A549 treated with CpdA at 1 μM for 4 hours (cell line): ENCODE measurements around the gene PSKH1. TPM values are rescaled to one million over a fixed set of nuclear protein-coding genes. Genes with fewer than 3 reads are reported as not detected.

Source experiments
- total RNA-seq: library from RNA; stranded (reverse); fragments of 200-300 nt; extraction: Qiagen RNA extraction; gene quantifications from 5 replicates; pipeline ENCODE4 v1.2.3, GENCODE V29; 2022; ENCODE audit warnings: low read depth

The PSKH1 gene
- 11.6 to 18.1 TPM (median 15.8 TPM) in 5 replicates for total RNA-seq

GRCh38 chr16:67892899-67893742, at the start of gene PSKH1:
PSKH1 (plus strand) TSS chr16:67893254; CDS start chr16:67908750, 15,496 bp downstream.

GRCh38 chr16:67846320-67847063, 46.6 kb upstream of the PSKH1 start, which contains the start of gene NUTF2:
NUTF2 (plus strand) TSS chr16:67846933; CDS start chr16:67865131, 18,198 bp downstream.

DNA sequence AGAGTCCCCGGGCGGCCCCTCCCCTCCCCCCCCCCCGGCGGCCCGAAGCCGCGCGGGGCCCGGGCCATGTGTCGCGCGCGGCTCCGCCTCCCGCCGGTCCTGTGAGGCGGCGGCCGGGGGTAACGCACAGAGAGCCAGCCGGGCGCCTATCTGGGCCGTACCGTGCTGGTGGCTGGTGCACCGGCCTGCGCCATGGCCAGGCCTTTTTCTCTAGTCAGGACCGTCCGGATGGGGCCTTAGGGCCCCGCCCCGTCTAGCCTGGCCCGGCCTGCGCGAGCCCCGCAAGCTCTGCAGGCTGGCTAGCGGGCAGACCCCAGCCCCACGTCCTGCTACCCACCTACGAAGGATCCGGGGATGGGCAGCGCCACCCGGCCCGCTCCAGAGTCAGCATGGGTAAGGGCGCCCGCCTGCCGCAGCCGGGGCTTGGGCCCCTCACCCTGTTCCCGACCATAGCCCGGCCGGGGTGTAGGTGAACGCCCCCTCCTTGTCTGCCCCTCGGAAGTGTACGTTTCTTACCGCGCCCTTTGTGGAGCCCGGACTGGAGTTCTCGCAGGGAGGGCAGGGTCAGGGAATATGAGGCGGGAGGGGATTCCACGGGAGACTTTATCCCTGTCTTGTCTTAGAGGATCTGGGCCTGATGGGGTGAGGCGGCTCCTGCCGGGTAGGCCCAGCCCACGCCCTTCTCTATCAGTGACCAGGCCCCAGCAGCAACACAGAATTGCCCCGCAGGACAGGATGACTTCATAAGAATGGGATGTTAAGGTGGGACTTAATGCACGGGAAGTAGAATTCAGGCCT, 45.8 kb upstream of the PSKH1 start, which contains the start of gene CENPT:
TSS of gene CENPT (minus strand) at position 630 of the 798 bp plus-strand sequence. CDS start 13,834 bp downstream, outside the sequence.

GRCh38 chr16:67872631-67873434, 20.2 kb upstream of the PSKH1 start, which contains the start of gene EDC4:
EDC4 (plus strand) TSS chr16:67873052; CDS start chr16:67873262, 210 bp downstream.

GRCh38 chr16:67884684-67885083, 8.4 kb upstream of the PSKH1 start, which contains the start of gene NRN1L:
NRN1L (plus strand) TSS chr16:67884885; CDS start chr16:67884904, 19 bp downstream.

GRCh38 chr16:67931712-67932461, 38.8 kb downstream of the PSKH1 start, which contains the start of gene CTRL:
CTRL (minus strand) TSS chr16:67931862; CDS start chr16:67931852, 10 bp downstream.

GRCh38 chr16:67936124-67936879, 43.2 kb downstream of the PSKH1 start, which contains the start of gene PSMB10:
PSMB10 (minus strand) TSS chr16:67936850; CDS start chr16:67936749, 101 bp downstream.

GRCh38 chr16:67943619-67944504, 50.8 kb downstream of the PSKH1 start, which contains the start of gene LCAT:
LCAT (minus strand) TSS chr16:67944120; CDS start chr16:67944101, 19 bp downstream.

DNA sequence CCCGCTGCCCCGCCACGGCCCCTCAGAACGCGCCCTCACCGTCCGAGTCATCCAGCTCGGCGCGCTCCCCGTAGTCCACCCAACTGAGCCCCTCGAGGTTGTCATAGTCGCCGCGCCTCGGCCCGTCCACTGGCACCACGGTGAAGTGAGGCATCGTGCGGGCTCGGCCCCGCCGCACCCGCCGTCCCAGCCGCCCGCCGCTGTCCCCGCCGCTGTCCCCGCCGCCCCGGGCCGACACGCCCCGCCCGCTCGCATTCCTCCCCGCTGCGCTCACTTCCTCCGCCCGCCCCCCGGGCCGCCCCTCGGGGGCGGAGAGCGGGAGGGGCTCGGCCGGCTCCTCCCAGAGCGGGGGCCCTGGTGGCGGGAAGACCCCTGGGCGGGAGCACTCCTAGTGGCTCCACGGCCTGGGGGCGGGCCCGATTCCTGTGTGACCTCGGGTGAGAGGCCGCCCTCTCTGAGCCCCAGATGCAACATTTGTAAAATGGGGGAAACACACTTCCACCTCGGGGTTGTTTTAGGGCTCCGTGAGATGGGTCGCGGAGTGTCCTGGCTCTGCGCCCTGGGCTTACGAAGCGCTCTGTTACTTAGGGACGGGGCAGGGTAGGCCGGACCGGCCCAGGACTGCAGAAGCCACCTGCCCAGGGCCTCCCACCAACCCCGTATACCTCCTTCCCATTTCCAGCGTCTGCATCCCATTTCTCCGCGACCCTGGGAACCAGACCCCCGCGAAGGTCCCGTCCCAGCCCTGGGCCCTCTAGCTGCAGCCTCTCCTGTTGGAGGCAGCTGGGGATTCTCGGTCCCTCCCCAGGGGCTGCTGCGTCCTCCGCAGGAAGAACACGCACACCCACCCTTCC, 75.6 kb downstream of the PSKH1 start, which contains the start of gene SLC12A4:
TSS of gene SLC12A4 (minus strand) at position 238 of the 854 bp plus-strand sequence. CDS start at position 154, 84 bp downstream.

Other genes with a start within 250 kb of the PSKH1 start
- 0.78 to 2.0 TPM (median 1.3 TPM) in 5 replicates for gene CARMIL2, start 248.1 kb upstream of the PSKH1 start, total RNA-seq
- gene ACD, start 233.0 kb upstream of the PSKH1 start, total RNA-seq = 30.0 to 36.4 TPM (median 32.9 TPM) in 5 replicates
- gene PARD6A, start 232.3 kb upstream of the PSKH1 start, total RNA-seq = 1.4 to 2.3 TPM (median 1.7 TPM) in 5 replicates
- gene ENKD1, start 226.5 kb upstream of the PSKH1 start, total RNA-seq = 7.5 to 12.1 TPM (median 10.7 TPM) in 5 replicates
- gene C16orf86, start 226.4 kb upstream of the PSKH1 start, total RNA-seq = 0.11 to 0.17 TPM (median 0.14 TPM) in 3 of 5 replicates, not detected in the others
- 17.4 to 19.2 TPM (median 17.8 TPM) in 5 replicates for gene GFOD2, start 173.9 kb upstream of the PSKH1 start, total RNA-seq
- 8.7 to 9.8 TPM (median 9.2 TPM) in 5 replicates for gene RANBP10, start 86.7 kb upstream of the PSKH1 start, total RNA-seq
- 0.35 to 0.83 TPM (median 0.43 TPM) in 5 replicates for gene TSNAXIP1, start 86.4 kb upstream of the PSKH1 start, total RNA-seq
- 24.7 to 45.1 TPM (median 42.2 TPM) in 5 replicates for gene THAP11, start 50.9 kb upstream of the PSKH1 start, total RNA-seq
- gene NUTF2, start 46.3 kb upstream of the PSKH1 start, total RNA-seq = 231 to 244 TPM (median 242 TPM) in 5 replicates
- 26.9 to 31.8 TPM (median 29.8 TPM) in 5 replicates for gene CENPT, start 45.6 kb upstream of the PSKH1 start, total RNA-seq
- 58.5 to 70.6 TPM (median 64.6 TPM) in 5 replicates for gene EDC4, start 20.2 kb upstream of the PSKH1 start, total RNA-seq
- 0.17 to 0.29 TPM in 2 of 5 replicates, not detected in the others for gene NRN1L, start 8.4 kb upstream of the PSKH1 start, total RNA-seq
- 1.6 to 2.7 TPM (median 1.8 TPM) in 5 replicates for gene CTRL, start 38.6 kb downstream of the PSKH1 start, total RNA-seq
- gene PSMB10, start 43.6 kb downstream of the PSKH1 start, total RNA-seq = 37.4 to 55.9 TPM (median 50.3 TPM) in 5 replicates
- 4.9 to 10.8 TPM (median 9.3 TPM) in 5 replicates for gene LCAT, start 50.9 kb downstream of the PSKH1 start, total RNA-seq
- 19.7 to 30.7 TPM (median 26.2 TPM) in 5 replicates for gene SLC12A4, start 75.4 kb downstream of the PSKH1 start, total RNA-seq
- not detected in 5 replicates for gene DPEP3, start 87.2 kb downstream of the PSKH1 start, total RNA-seq
- gene DPEP2, start 106.2 kb downstream of the PSKH1 start, total RNA-seq = not detected in 5 replicates
- gene DPEP2NB, start 122.7 kb downstream of the PSKH1 start, total RNA-seq = not detected in 5 replicates
- 16.6 to 21.2 TPM (median 20.2 TPM) in 5 replicates for gene DDX28, start 130.0 kb downstream of the PSKH1 start, total RNA-seq
- 15.3 to 18.9 TPM (median 17.7 TPM) in 5 replicates for gene DUS2, start 130.0 kb downstream of the PSKH1 start, total RNA-seq
- 14.4 to 16.1 TPM (median 15.7 TPM) in 5 replicates for gene NFATC3, start 192.1 kb downstream of the PSKH1 start, total RNA-seq